GM12875 (cell line): ENCODE results near the gene ZGRF1.

Experiments
- H3K4me3 ChIP-seq: one replicate; pipeline ENCODE4 v1.5.1; 2011; ENCODE audit warnings: low read depth, low read length, control low read depth
- CTCF ChIP-seq: IDR thresholded peaks from 2 replicates; pipeline ENCODE4 v1.5.1; 2011; ENCODE audit warnings: low read depth, mild to moderate bottlenecking, control low read depth, inconsistent platforms, low read length, moderate library complexity, borderline replicate concordance; ENCODE audit not compliant: insufficient read depth

ZGRF1 gene

GRCh38 chr4:112515198-112516065 is 121.3 kb downstream of the ZGRF1 start:
- TF ChIP-seq CTCF = 0 out of 2 replicates have a peak, but pooled peaks have one; percentile 0
- H3K4me3 ChIP-seq = peak overlapping the region; percentile 73

DNA sequence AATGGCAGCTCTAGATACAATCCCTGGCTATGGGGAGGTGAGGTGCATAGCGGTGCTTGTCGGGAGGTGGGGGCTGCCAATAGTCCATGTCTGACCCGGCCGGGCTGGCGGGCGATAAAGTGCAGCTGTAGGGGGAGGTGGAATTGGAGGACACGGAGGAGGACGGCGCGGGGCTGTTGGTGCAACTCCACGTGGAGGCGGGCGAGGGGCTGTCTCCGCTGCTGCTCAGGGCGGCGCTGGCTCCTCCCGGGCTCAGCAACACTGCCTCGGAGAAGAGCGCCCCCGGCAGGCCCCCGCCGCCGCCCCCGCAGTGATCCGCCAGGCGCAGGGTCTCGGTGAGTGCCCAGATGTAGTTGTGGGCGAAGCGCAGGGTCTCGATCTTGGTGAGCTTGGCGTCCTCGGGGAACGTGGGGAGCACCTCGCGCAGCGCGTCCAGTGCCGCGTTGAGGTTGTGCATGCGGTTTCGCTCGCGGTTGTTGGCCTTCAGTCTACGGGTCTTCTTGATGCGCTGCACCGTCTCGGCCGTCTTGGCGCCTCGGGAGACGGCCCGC is 122.0 kb downstream of the ZGRF1 start:
- peak overlapping the region; percentile 73 for H3K4me3 ChIP-seq
- 0 out of 2 replicates have a peak, but pooled peaks have one; percentile 20 for TF ChIP-seq CTCF

GRCh38 chr4:112513971-112514646 is 122.6 kb downstream of the ZGRF1 start:
- H3K4me3 ChIP-seq = peak overlapping the region; percentile 73
- no peak for TF ChIP-seq CTCF

- H3K4me3 ChIP-seq = no peak overlapping the region
Observed at GRCh38 chr4:112511803-112512118, 124.9 kb downstream of the ZGRF1 start.

DNA sequence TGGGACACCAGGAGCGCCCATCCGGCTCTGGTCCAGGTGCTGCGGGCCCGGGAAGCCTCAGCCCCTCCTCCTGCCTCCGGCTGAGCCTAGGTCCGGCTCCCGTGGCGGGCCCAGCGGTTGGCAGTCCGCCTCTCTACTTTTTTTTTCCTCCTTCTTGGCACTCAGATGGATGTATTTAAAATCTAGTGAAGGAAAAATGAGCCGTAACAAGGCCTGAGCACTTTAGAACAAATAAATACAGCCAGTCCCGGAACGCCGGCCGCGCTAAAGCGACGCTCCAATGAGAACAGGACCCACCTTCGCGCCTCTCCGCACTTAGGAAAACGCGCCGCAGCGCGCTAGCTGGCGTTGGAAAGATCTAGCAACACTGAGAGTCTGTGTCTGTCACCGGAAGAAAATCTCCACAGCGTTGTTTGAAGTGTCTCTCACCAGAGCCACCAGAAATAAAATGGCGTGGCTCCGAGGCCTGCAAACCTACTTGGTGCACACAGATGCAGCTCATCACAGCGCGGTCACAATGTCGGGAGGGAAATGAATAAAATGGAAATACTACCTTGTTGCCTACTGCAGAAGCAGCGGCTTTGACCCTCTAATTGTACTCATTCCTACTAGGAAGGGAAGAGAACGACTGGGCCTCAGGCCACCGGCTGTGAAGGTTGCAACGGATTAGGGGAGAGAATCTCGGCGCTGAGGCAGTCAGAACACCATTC is 125.5 kb downstream of the ZGRF1 start:
- H3K4me3 ChIP-seq = no peak overlapping the region
- no peak for TF ChIP-seq CTCF

More at GRCh38 chr4:112511803-112512118, 124.9 kb downstream of the ZGRF1 start:
- TF ChIP-seq CTCF = no peak

DNA sequence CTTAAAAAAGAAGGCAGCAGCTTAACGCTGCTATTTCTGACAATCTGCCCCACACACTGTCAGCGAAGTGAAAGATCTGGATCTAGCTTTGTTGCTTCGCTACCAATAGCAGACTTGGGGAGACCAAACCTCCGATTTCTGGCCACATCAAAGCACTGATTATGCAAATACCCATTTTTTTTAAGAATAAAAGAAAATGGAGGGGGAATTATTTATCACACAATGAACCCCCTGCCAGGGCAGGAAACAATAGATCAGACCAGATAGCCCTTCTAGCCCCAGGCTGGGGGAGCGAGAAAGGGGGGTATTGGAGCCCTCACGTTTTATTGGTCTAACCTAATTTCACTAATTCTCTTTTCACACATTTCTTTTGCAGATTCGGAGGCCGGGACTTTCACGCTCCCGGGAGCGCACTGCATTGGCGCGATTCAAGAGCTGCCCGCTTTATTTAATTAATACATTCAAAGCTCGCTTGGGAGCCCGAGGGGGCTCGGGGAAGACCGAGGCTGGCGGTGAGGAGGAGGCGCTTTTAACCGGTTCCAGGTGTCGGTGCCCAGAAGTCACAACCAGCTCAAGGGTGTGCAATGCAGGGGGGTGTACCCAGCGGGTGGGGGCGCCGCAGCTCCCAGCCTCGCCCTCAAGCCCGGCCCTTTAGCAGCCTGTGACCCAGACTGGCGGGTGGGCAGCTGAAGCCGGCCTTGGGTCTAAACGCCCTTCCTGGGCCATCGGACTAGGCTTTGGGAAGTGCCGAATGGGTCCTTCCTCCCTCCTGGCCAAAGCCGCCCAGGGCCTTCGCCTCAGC is 126.2 kb downstream of the ZGRF1 start:
- no peak for TF ChIP-seq CTCF

More for the DNA sequence above, 126.2 kb downstream of the ZGRF1 start:
- peak overlapping the region; percentile 35 for H3K4me3 ChIP-seq
